K562 (cell line): ENCODE data around the gene DNAJC11. TPM values are rescaled to one million over a fixed set of nuclear protein-coding genes. Genes with fewer than 3 reads are reported as not detected.

ENCODE experiments used
- ATAC-seq: fragments of 200-7000 bp; cut with Tn5 transposase; 3 replicates; pipeline ENCODE4 v1.9.1; 2020; ENCODE audit warnings: moderate library complexity
- BruUV-seq: library from RNA; stranded (reverse); fragments of 400-500 nt; replicated peaks from 2 replicates; lab custom pipeline; 2021; lab: Mats Ljungman, UMichigan
- CTCF ChIA-PET: fragments of 300-600 bp; formaldehyde crosslinking; extraction: SDS; loops from one replicate; lab custom pipeline; 2021; ENCODE audit warnings: low intra/inter-chr PET ratio; lab: Yijun Ruan, JAX
- POLR2A ChIA-PET: fragments of 300-600, 350-650 bp; sonication (Branson Sonifier 250); formaldehyde crosslinking; extraction: SDS; loops from one replicate; lab custom pipeline; 2021; ENCODE audit warnings: antibody characterized with exemption, inconsistent platforms; lab: Yijun Ruan, JAX
- DNase-seq, 4 experiments: peaks; one replicate each; pipeline versions ENCODE4 v3.0.0 to v3.0.0-alpha.2; 2011 to 2018; ENCODE audit warnings: low spot score in 3 of 4, mixed read lengths in 3 of 4; ENCODE audit errors: extremely low read depth in 1 of 4
- FAIRE-seq: peaks from 2 replicates; lab custom pipeline; 2011; peaks lifted over from hg19 to GRCh38; lab: Jason Lieb, UNC
- H2AFZ ChIP-seq: 2 replicates; pipeline ENCODE4 v1.6.0; 2011; ENCODE audit warnings: low read depth, low read length, control low read depth, inconsistent platforms
- H3K27ac ChIP-seq: fragments of 200-600 bp; 3 replicates; pipeline ENCODE4 v1.8.0; 2011; ENCODE audit warnings: low read depth, mild to moderate bottlenecking, control low read depth, inconsistent platforms, low read length, moderate library complexity, mixed read lengths; ENCODE audit errors: extremely low read depth
- H3K27me3 ChIP-seq, 2 experiments: fragments of 300-600 bp in 1 of 2; 2 replicates in 1 of 2; 3 replicates in 1 of 2; pipeline versions ENCODE4 v1.6.0 to v1.8.0; 2011; ENCODE audit warnings: inconsistent platforms in 2 of 2, low read length in 2 of 2, mild to moderate bottlenecking in 1 of 2, mixed read lengths in 1 of 2, moderate library complexity in 1 of 2; ENCODE audit not compliant: control insufficient read depth in 2 of 2, insufficient read depth in 2 of 2
- H3K36me3 ChIP-seq: fragments of 300-600 bp; 3 replicates; pipeline ENCODE4 v1.8.0; 2011; ENCODE audit warnings: mild to moderate bottlenecking, low read length, inconsistent platforms; ENCODE audit not compliant: control insufficient read depth, insufficient read depth
- H3K4me1 ChIP-seq, 2 experiments: fragments of 200-600 bp in 1 of 2; replicated peaks in 1 of 2; 2 replicates in 1 of 2; 3 replicates in 1 of 2; pipeline versions ENCODE4 v1.5.1 to v1.8.0; 2011; ENCODE audit warnings: inconsistent platforms in 2 of 2, low read length in 2 of 2, mild to moderate bottlenecking in 1 of 2, mixed read lengths in 1 of 2, moderate library complexity in 1 of 2; ENCODE audit not compliant: control insufficient read depth in 2 of 2, insufficient read depth in 2 of 2
- H3K4me2 ChIP-seq: 2 replicates; pipeline ENCODE4 v1.6.1; 2011; ENCODE audit warnings: low read length, control low read depth, inconsistent platforms, mixed read lengths; ENCODE audit not compliant: insufficient read depth
- H3K4me3 ChIP-seq: fragments of 200-600 bp; sonication (generic), shearing (Covaris generic); 2 replicates; pipeline ENCODE4 v1.5.1; 2016; ENCODE audit warnings: control low read depth, inconsistent platforms
- H3K79me2 ChIP-seq: fragments of 200-600 bp; 3 replicates; pipeline ENCODE4 v1.8.0; 2011; ENCODE audit warnings: low read length, inconsistent platforms; ENCODE audit not compliant: control insufficient read depth, insufficient read depth
- H3K9ac ChIP-seq, 2 experiments: 2 replicates each; pipeline versions ENCODE4 v1.6.0 to v1.6.1; 2011; ENCODE audit warnings: low read depth in 2 of 2, low read length in 2 of 2, control low read depth in 1 of 2, inconsistent platforms in 1 of 2, mild to moderate bottlenecking in 1 of 2, mixed read lengths in 1 of 2; ENCODE audit not compliant: insufficient read depth in 1 of 2
- H3K9me1 ChIP-seq: one replicate; pipeline ENCODE4 v1.6.0; 2011; ENCODE audit warnings: inconsistent platforms, mild to moderate bottlenecking, low read length, moderate library complexity; ENCODE audit not compliant: control insufficient read depth, insufficient read depth
- H3K9me3 ChIP-seq: replicated peaks from 2 replicates; pipeline ENCODE4 v1.5.1; 2011; ENCODE audit warnings: low read depth, low read length, inconsistent platforms; ENCODE audit not compliant: control insufficient read depth, insufficient read depth
- H4K20me1 ChIP-seq: replicated peaks from 2 replicates; pipeline ENCODE4 v1.6.1; 2011; ENCODE audit warnings: low read length, inconsistent platforms, mixed read lengths; ENCODE audit not compliant: control insufficient read depth, insufficient read depth
- FOXK1 ChIP-seq: sonication (generic); formaldehyde crosslinking; IDR thresholded peaks from 2 replicates; pipeline ENCODE4 v1.8.0; 2022; ENCODE audit warnings: missing genetic modification reagents, mild to moderate bottlenecking, borderline replicate concordance
- SP1 ChIP-seq: sonication (generic); formaldehyde crosslinking; IDR thresholded peaks from 2 replicates; pipeline ENCODE4 v1.8.1; 2022; ENCODE audit warnings: mild to moderate bottlenecking, missing genetic modification reagents
- ZFX ChIP-seq: sonication (generic); formaldehyde crosslinking; IDR thresholded peaks from 2 replicates; pipeline ENCODE4 v1.8.0; 2022; ENCODE audit warnings: mild to moderate bottlenecking, missing genetic modification reagents, moderate library complexity
- WGBS: fragments of 100-300 bp; shearing (Covaris generic); methylation state at CpG from one replicate; pipeline ENCODE4 v1.1.6; 2016; ENCODE audit warnings: low coverage, mixed read lengths; ENCODE audit not compliant: insufficient coverage; ENCODE audit errors: missing lambda C conversion rate; 5-methylcytosine and 5-hydroxymethylcytosine counted together
- in situ Hi-C: fragments of 300-500 bp; cut with MboI; formaldehyde crosslinking; loops from 4 replicates; pipeline ENCODE4 v1.15.0; 2018; ENCODE audit warnings: inconsistent platforms, mixed read lengths
- intact Hi-C: fragments of 100-400 bp; cut with micrococcal nuclease; formaldehyde crosslinking; loops from 2 replicates; pipeline ENCODE4 v1.14.2; 2022
- polyA plus RNA-seq, 8 experiments: library from polyadenylated mRNA; depleted of rRNA in 4 of 8; stranded (reverse) in 5 of 8; unstranded in 3 of 8; fragments of >200 nt; fragmentation: Nextera tagmentation in 2 of 8; fragmentation: Illumina TruSeq in 1 of 8; extraction: Ambion mirVana in 2 of 8; extraction: Trizol in 1 of 8; gene quantifications; 2 replicates each; pipeline versions ENCODE4 v1.2.1 to v1.2.3, GENCODE V29; 2011 to 2014; ENCODE audit warnings: inconsistent platforms in 1 of 8, missing spikeins in 1 of 8
- total RNA-seq, 7 experiments: library from RNA; depleted of rRNA in 6 of 7; stranded (reverse); fragments of >200 nt in 6 of 7; fragmentation: Illumina TruSeq in 2 of 7; extraction: Trizol in 2 of 7; gene quantifications; 2 replicates each; pipeline versions ENCODE4 v1.2.1 to v1.2.3, GENCODE V29; 2011 to 2021; ENCODE audit warnings: low replicate concordance in 1 of 7

DNAJC11 gene
- total and polyA plus RNA-seq, 9 of the 15 experiments (the other 6 are each of a cell fraction or from before 2014, with no cell fraction given) = 14.1 to 123 (median 76.6) TPM

DNA sequence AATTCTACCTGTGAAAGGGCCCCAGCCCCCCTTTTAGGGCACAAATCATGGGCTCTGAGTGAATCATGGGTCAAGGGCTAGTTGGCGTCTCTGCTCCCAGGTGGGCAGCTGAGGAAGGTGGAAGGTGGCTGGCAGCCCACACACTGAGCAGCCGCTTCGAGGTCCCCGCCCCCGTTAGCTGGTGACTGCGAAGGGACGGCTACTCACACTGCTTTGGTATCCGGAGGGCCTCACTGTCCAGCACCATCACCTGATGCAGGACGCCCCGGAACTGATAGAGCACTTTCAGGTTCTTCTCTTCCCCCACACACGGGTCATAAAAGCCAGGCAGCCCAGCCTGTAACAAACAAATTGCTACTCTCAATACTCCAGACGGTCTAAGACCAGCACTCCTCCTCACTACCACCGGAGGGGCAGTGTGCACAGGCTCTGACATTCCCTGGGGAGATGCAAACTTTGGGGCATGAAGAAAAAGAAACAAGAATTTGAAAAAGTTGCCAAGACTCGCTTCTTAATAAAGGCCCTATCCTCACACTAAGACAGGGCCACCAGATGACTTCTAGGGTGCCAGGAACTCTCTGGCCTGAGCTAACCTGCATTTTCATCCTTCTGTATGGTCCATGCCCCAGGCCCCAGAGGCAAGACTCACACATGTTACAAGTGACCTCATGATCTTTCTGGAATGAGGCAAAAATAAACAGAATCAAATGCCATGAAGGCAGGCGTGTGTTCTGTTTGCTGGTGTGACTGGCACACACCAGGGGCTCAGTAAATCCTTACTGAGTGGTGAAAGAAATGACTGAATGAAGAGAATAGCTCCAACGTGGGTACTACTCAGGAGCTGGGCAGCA, 65.5 kb downstream of the DNAJC11 start:
- H3K9me3 ChIP-seq = no peaks in the 10 kb centered on the region
- no peak overlapping the region for H2AFZ ChIP-seq
- DNase-seq (no peak), FAIRE-seq (no peak), ATAC-seq (no peak)
- peaks cover 0 to 16% of the 10 kb centered on the region in 2 experiments; a peak in 1 of 5 replicates for H3K4me1 ChIP-seq
- in situ Hi-C loops = loop anchor here (10.0 kb wide), 1 partner anchor 141 kb away; the partner anchor contains the start of gene PLEKHG5
- TF ChIP-seq SP1 = 0 out of 2 replicates have a peak, but pooled peaks have one; percentile 18
- TF ChIP-seq FOXK1 (CRISPR knock-in tag) = no peak
- TF ChIP-seq ZFX (CRISPR knock-in tag) = 0 out of 2 replicates have a peak, but pooled peaks have one; percentile 20
- peaks cover 2% of the 10 kb centered on the region; the same call in 1 of the 2 replicates for H4K20me1 ChIP-seq
- H3K9ac ChIP-seq = no peak overlapping the region; a peak in 1 of 4 replicates
- POLR2A ChIA-PET = no interaction called here
- H3K27me3 ChIP-seq = no peaks in the 10 kb centered on the region
- H3K27ac ChIP-seq = no peak overlapping the region
- no peak overlapping the region for H3K4me2 ChIP-seq
- BruUV-seq = no TSS peak
- WGBS = 85% methylated on average over 16 of the region's 16 CpGs
- CTCF ChIA-PET = no interaction called here
- no peaks in the 10 kb centered on the region for H3K9me1 ChIP-seq
- no peak overlapping the region for H3K4me3 ChIP-seq
- intact Hi-C loops = no loop called here
- no peaks in the 10 kb centered on the region for H3K79me2 ChIP-seq
- H3K36me3 ChIP-seq = peaks cover 90% of the 10 kb centered on the region
